ENCODE measurements around the gene P2RX2. TPM values are rescaled to one million over a fixed set of nuclear protein-coding genes. Genes with fewer than 3 reads are reported as not detected.

P2RX2 gene
- total and polyA plus RNA-seq, 5 donors = not detected

GRCh38 chr12:132660996-132661395 is 42.4 kb downstream of the P2RX2 start:
- WGBS = 85% methylated on average over 11 of the region's 11 CpGs

GRCh38 chr12:132661972-132662371 is 43.4 kb downstream of the P2RX2 start:
- DNase-seq (peak in 2 of 3 donors; percentile 44 to 78), ATAC-seq (peak; percentile 64 to 85)
- WGBS = 67% methylated on average over 5 of the region's 5 CpGs
- Histone ChIP-seq H3K9me3 (ENCODE audit: control insufficient read depth, low read length) (no peaks in the 10 kb centered on the region), H3K4me3 (ENCODE audit: low read length) (no peak overlapping the region), H3K4me1 (ENCODE audit: control insufficient read depth, insufficient read depth, low read length) (no peaks in the 10 kb centered on the region), H3K27ac (ENCODE audit: low read length) (no peak overlapping the region), H3K27me3 (ENCODE audit: control insufficient read depth, insufficient read depth) (no peaks in the 10 kb centered on the region)
- intact Hi-C loops (cut with DNase I) = no loop called here

More at GRCh38 chr12:132660996-132661395, 42.4 kb downstream of the P2RX2 start:
- no peaks in the 10 kb centered on the region for H3K9me3 ChIP-seq (ENCODE audit: control insufficient read depth, low read length)
- no peak overlapping the region for H3K4me3 ChIP-seq (ENCODE audit: low read length)
- H3K27ac ChIP-seq (ENCODE audit: low read length) = no peak overlapping the region
- H3K27me3 ChIP-seq (ENCODE audit: control insufficient read depth, insufficient read depth) = no peaks in the 10 kb centered on the region
- ATAC-seq (no peak), DNase-seq (no peak)
- H3K4me1 ChIP-seq (ENCODE audit: control insufficient read depth, insufficient read depth, low read length) = no peaks in the 10 kb centered on the region
- intact Hi-C loops (cut with DNase I) = no loop called here

GRCh38 chr12:132662901-132663755 is 44.6 kb downstream of the P2RX2 start:
- Histone ChIP-seq H3K4me1 (ENCODE audit: control insufficient read depth, insufficient read depth, low read length) (no peaks in the 10 kb centered on the region), H3K27me3 (ENCODE audit: control insufficient read depth, insufficient read depth) (no peaks in the 10 kb centered on the region), H3K4me3 (ENCODE audit: low read length) (no peak overlapping the region), H3K27ac (ENCODE audit: low read length) (no peak overlapping the region), H3K9me3 (ENCODE audit: control insufficient read depth, low read length) (no peaks in the 10 kb centered on the region)
- intact Hi-C loops (cut with DNase I) = no loop called here
- ATAC-seq = no peak
- 89% methylated on average over 29 of the region's 29 CpGs for WGBS
- DNase-seq = no peak

DNA sequence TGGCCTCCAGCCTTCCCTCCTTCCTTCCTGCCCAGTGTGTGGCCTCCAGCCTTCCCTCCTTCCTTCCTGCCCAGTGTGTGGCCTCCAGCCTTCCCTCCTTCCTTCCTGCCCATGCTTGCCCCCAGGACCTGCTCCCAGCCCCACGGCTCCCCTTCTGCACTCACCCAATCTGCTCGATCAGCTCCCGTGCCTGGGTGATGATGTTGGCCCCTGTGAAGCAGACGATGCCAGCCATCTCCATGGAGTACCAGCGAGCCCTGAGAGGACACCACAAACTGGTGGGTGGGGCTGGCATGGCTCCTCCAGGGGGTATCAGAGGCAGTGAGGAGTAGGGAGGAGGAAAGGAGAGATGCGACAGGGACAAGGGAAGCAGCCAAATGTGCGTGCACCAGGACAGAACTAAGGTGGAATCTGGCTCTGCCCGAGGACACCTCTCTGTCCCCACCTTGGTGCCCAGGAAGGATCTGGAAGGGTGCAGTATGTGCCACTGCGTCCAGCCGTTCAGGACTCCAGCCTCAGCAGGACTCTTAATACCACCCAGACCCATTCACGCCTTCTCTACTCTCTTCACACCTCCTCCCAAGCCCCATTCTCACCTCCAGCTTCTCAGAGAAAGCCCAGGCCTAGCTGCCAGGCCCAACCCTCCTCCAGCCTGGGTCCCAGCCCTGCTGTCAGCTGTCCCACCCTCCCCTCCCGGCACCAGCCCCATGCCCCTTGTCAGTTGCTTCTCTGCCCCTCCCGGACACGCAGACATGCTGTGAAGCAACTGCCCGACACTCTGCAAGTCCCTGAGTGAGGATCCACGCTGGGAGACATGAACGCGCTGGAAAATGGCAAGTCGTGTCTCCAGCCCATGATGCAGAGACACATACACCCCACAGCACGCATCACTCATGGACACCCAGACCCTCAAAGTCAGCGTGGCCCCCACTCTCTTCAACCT is 45.9 kb downstream of the P2RX2 start:
- Histone ChIP-seq H3K27me3 (ENCODE audit: control insufficient read depth, insufficient read depth) (no peaks in the 10 kb centered on the region), H3K27ac (ENCODE audit: low read length) (no peak overlapping the region), H3K4me1 (ENCODE audit: control insufficient read depth, insufficient read depth, low read length) (no peaks in the 10 kb centered on the region), H3K9me3 (ENCODE audit: control insufficient read depth, low read length) (no peaks in the 10 kb centered on the region), H3K4me3 (ENCODE audit: low read length) (no peak overlapping the region)
- intact Hi-C loops (cut with DNase I) = no loop called here
- ATAC-seq (no peak), DNase-seq (no peak)
- 82% methylated on average over 21 of the region's 21 CpGs for WGBS

GRCh38 chr12:132665149-132665491 is 46.5 kb downstream of the P2RX2 start:
- H3K27me3 ChIP-seq (ENCODE audit: control insufficient read depth, insufficient read depth) = no peaks in the 10 kb centered on the region
- intact Hi-C loops (cut with DNase I) = no loop called here
- no peak overlapping the region for H3K27ac ChIP-seq (ENCODE audit: low read length)
- 93% methylated on average over 13 of the region's 13 CpGs for WGBS
- ATAC-seq = no peak
- DNase-seq = no peak
- no peaks in the 10 kb centered on the region for H3K9me3 ChIP-seq (ENCODE audit: control insufficient read depth, low read length)
- no peak overlapping the region for H3K4me3 ChIP-seq (ENCODE audit: low read length)
- no peaks in the 10 kb centered on the region for H3K4me1 ChIP-seq (ENCODE audit: control insufficient read depth, insufficient read depth, low read length)

- DNase-seq (no peak), ATAC-seq (no peak)
- no peaks in the 10 kb centered on the region for H3K9me3 ChIP-seq (ENCODE audit: control insufficient read depth, low read length)
- intact Hi-C loops (cut with DNase I) = no loop called here
- H3K27ac ChIP-seq (ENCODE audit: low read length) = no peak overlapping the region
- no peak overlapping the region for H3K4me3 ChIP-seq (ENCODE audit: low read length)
- no peaks in the 10 kb centered on the region for H3K27me3 ChIP-seq (ENCODE audit: control insufficient read depth, insufficient read depth)
- no peaks in the 10 kb centered on the region for H3K4me1 ChIP-seq (ENCODE audit: control insufficient read depth, insufficient read depth, low read length)
- 96% methylated on average over 6 of the region's 6 CpGs for WGBS
Measured at GRCh38 chr12:132665794-132666193, 47.2 kb downstream of the P2RX2 start.

DNA sequence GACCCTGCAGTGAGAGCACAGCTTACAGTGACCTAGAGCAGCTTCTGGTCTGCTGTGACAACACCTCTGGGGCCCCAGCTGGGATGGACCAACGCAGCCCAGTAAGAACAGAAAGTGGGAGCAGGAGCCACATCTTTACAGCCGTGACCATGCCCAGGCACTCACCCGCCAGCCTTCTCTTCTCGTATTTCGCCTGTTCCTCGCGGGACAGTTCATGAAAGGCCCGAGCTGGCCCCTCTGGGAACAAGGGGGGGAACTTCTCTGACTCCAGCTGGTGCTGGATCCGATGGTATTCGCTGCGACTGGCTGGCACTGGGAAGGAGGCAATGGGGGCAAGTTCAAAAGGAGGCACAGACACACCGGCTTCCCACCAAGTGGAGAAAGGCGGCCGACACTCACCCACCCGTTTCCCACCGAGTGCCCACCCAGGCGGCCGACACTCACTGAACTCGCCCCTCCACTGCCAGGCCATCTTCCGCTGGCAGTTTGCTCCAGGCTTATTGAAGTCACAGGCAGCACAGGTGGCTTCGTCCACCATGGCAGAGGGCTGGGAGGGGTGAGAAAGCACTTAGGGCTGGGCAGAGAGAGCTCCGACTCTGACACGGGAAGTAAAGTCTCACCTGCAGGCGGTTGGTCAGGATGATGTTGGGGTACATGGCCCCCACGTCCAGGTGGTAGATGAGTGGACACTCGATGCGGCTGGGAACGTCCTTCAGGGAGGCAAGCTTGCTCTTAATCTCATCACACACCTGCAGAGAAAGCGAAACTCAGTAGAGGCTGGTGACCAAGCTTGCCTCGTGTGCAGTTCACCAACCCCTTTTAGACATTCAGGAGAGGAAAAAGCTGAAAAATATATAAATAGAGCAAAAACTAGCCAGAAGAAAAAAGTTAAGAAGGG is 49.9 kb downstream of the P2RX2 start:
- H3K27ac ChIP-seq (ENCODE audit: low read length) = no peak overlapping the region
- WGBS = 96% methylated on average over 30 of the region's 30 CpGs
- H3K4me1 ChIP-seq (ENCODE audit: control insufficient read depth, insufficient read depth, low read length) = no peaks in the 10 kb centered on the region
- H3K4me3 ChIP-seq (ENCODE audit: low read length) = no peak overlapping the region
- DNase-seq (no peak), ATAC-seq (no peak)
- intact Hi-C loops (cut with DNase I) = no loop called here
- H3K27me3 ChIP-seq (ENCODE audit: control insufficient read depth, insufficient read depth) = no peaks in the 10 kb centered on the region
- no peaks in the 10 kb centered on the region for H3K9me3 ChIP-seq (ENCODE audit: control insufficient read depth, low read length)

GRCh38 chr12:132669166-132669879 is 50.7 kb downstream of the P2RX2 start:
- Histone ChIP-seq H3K27ac (ENCODE audit: low read length) (no peak overlapping the region), H3K27me3 (ENCODE audit: control insufficient read depth, insufficient read depth) (no peaks in the 10 kb centered on the region), H3K4me3 (ENCODE audit: low read length) (no peak overlapping the region), H3K9me3 (ENCODE audit: control insufficient read depth, low read length) (no peaks in the 10 kb centered on the region), H3K4me1 (ENCODE audit: control insufficient read depth, insufficient read depth, low read length) (no peaks in the 10 kb centered on the region)
- DNase-seq (no peak), ATAC-seq (no peak)
- intact Hi-C loops (cut with DNase I) = no loop called here
- 89% methylated on average over 17 of the region's 17 CpGs for WGBS

Data from right cardiac atrium (tissue), 5 donors.